ENCODE measurements around the gene OR2C3. TPM values are rescaled to one million over a fixed set of nuclear protein-coding genes. Genes with fewer than 3 reads are reported as not detected.
"Not testable (repeated sequence)": the region's sequence is repeated elsewhere in the genome, so short reads cannot be mapped to it uniquely, and the experiment has no call there.

The OR2C3 gene
- total RNA-seq, 6 donors from 2014 or later = 0.03 TPM; not detected in 5

GRCh38 chr1:247487057-247487456 lies 49.2 kb downstream of the OR2C3 start:
- Histone ChIP-seq H3K36me3 (no peaks in the 10 kb centered on the region), H3K27ac (no peak overlapping the region), H3K4me1 (no peaks in the 10 kb centered on the region), H3K27me3 (no peaks in the 10 kb centered on the region), H3K9me3 (no peaks in the 10 kb centered on the region), H3K4me3 (no peak overlapping the region)
- TF ChIP-seq POLR2AphosphoS5 (IDR thresholded peaks at IDR 0.05) (no peak), CTCF (IDR thresholded peaks at IDR 0.05) (peak in 3 of 6 experiments; percentile 21 to 42 (median 24))
- ATAC-seq (ENCODE audit: low FRiP score in 2 of 2) (peak in 1 of 2 donors; percentile 83), DNase-seq (no peak)

GRCh38 chr1:247482747-247483146 lies 53.5 kb downstream of the OR2C3 start:
- H3K9me3 ChIP-seq = no peaks in the 10 kb centered on the region
- no peaks in the 10 kb centered on the region for H3K4me1 ChIP-seq
- no peak for DNase-seq
- no peak overlapping the region for H3K27ac ChIP-seq
- H3K27me3 ChIP-seq = no peaks in the 10 kb centered on the region
- TF ChIP-seq CTCF (IDR thresholded peaks at IDR 0.05) = no peak
- no peak for TF ChIP-seq POLR2AphosphoS5 (IDR thresholded peaks at IDR 0.05)
- TF ChIP-seq POLR2A (IDR thresholded peaks at IDR 0.05) = no peak
- TF ChIP-seq EP300 (IDR thresholded peaks at IDR 0.05) = no peak
- WGBS, 2 donors = 75 to 92% methylated on average over 1 of the region's 1 CpG
- H3K36me3 ChIP-seq = no peaks in the 10 kb centered on the region
- no peak for ATAC-seq (ENCODE audit: low FRiP score in 2 of 2)
- H3K4me3 ChIP-seq = no peak overlapping the region

- DNase-seq; H3K27ac ChIP-seq; ATAC-seq (ENCODE audit: low FRiP score in 2 of 2); H3K36me3 ChIP-seq; H3K4me1 ChIP-seq; H3K9me3 ChIP-seq; H3K27me3 ChIP-seq; H3K4me3 ChIP-seq: not testable (repeated sequence)
- 80 to 84% methylated on average over 6 of the region's 6 CpGs for WGBS, 2 donors
Measured at GRCh38 chr1:247476328-247477058, 59.7 kb downstream of the OR2C3 start.

- DNase-seq = no peak
Measured at GRCh38 chr1:247475793-247476192, 60.4 kb downstream of the OR2C3 start.

More at GRCh38 chr1:247475793-247476192, 60.4 kb downstream of the OR2C3 start:
- no peaks in the 10 kb centered on the region for H3K4me1 ChIP-seq
- no peaks in the 10 kb centered on the region for H3K27me3 ChIP-seq
- WGBS, 2 donors = 91 to 100% methylated on average over 2 of the region's 2 CpGs
- no peak overlapping the region for H3K4me3 ChIP-seq
- H3K36me3 ChIP-seq = no peaks in the 10 kb centered on the region
- no peak for ATAC-seq (ENCODE audit: low FRiP score in 2 of 2)
- H3K9me3 ChIP-seq = no peaks in the 10 kb centered on the region
- no peak overlapping the region for H3K27ac ChIP-seq
- no peak for TF ChIP-seq CTCF (IDR thresholded peaks at IDR 0.05)
- TF ChIP-seq POLR2A (IDR thresholded peaks at IDR 0.05) = no peak
- TF ChIP-seq EP300 (IDR thresholded peaks at IDR 0.05) = no peak
- TF ChIP-seq POLR2AphosphoS5 (IDR thresholded peaks at IDR 0.05) = no peak

Other genes starting within 250 kb of the OR2C3 start
- 10 to 100 TPM; 20.8 to 59.7 (median 27.2) TPM for gene ZNF496, start 204.6 kb downstream of the OR2C3 start, total RNA-seq
- gene NLRP3, start 120.3 kb downstream of the OR2C3 start, total RNA-seq = 10 to 100 TPM in 1 of 6 donors, 1 to 10 TPM in 5; 2.6 to 13.6 (median 6.0) TPM
- not detected for gene OR2B11, start 78.3 kb downstream of the OR2C3 start, total RNA-seq
- gene GCSAML, start 12.7 kb upstream of the OR2C3 start, total RNA-seq = 1 to 10 TPM in 3 of 6 donors, under 1 TPM in 3; 0.30 to 3.0 (median 1.4) TPM
- not detected for gene OR2G2, start 51.9 kb upstream of the OR2C3 start, total RNA-seq
- gene OR2G3, start 69.1 kb upstream of the OR2C3 start, total RNA-seq = not detected
- gene OR13G1, start 143.3 kb upstream of the OR2C3 start, total RNA-seq = not detected
- not detected for gene OR6F1, start 180.2 kb upstream of the OR2C3 start, total RNA-seq
- not detected for gene OR14K1, start 202.2 kb upstream of the OR2C3 start, total RNA-seq
- gene OR14A2, start 211.7 kb upstream of the OR2C3 start, total RNA-seq = not detected
- gene OR1C1, start 224.1 kb upstream of the OR2C3 start, total RNA-seq = not detected

Data from upper lobe of left lung (tissue), 6 donors.